HG03558 (cell line): ENCODE measurements around the gene SESN2.

Source experiments
- ATAC-seq: cut with Tn5 transposase; IDR thresholded peaks from one replicate; pipeline ENCODE4 v1.9.1; 2021; ENCODE audit warnings: moderate number of reproducible peaks; ENCODE audit not compliant: unreplicated experiment; ENCODE audit errors: extremely low read depth

Gene SESN2

DNA sequence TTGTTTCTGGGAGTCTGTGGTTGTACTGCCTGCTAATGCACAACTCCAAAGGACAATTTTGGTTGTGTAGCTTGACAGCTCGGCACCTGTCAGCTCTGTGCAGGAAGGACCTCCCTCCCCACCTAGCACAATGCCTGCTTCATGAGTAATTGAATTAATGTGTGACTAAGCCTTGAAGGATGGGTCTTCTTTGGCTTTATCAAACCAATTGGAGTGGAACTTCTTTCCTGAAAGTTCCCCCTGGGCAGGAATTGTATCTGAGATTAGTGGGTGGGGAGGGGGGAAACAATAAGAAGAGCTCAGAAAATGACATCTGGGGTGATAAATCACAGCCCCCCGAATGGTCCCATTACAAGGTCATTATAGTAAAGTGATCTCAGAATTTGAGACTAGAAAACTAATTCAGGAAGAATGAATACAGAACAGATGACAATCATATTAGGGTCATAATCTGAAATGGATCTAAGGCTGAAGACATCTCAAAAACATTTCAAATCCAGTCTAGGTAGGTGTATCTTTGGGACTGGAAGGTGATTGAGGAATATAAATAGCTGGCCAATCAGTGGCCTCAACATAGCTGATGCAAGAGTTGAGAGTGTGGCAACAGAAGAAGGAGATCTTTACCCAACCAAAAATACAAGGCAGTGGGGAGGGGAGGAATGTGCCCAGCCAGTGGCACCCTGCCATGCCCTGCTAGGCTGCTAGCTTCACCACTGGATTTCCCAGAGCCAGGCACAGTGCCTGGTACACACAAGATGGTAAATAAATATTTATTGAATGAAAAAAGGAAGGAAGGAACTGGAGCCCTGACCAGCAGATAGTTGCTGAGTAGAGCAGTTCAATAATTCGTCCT lies 10.1 kb upstream of the SESN2 start:
- ATAC-seq, result no peak

GRCh38 chr1:28249866-28250295 lies 9.4 kb upstream of the SESN2 start:
- no peak for ATAC-seq

- no peak for ATAC-seq
These were observed 3.0 kb upstream of the SESN2 start for GRCh38 chr1:28256197-28256827.

GRCh38 chr1:28257736-28258135 lies 1.6 kb upstream of the SESN2 start:
- no peak for ATAC-seq

GRCh38 chr1:28258628-28259251 lies 578 bp upstream of the SESN2 start:
- no peak for ATAC-seq

GRCh38 chr1:28259934-28260802 lies 850 bp downstream of the SESN2 start:
- no peak for ATAC-seq

- no peak for ATAC-seq
These were observed 1.5 kb downstream of the SESN2 start for GRCh38 chr1:28260803-28261174.

GRCh38 chr1:28264897-28265296 lies 5.6 kb downstream of the SESN2 start:
- no peak for ATAC-seq

DNA sequence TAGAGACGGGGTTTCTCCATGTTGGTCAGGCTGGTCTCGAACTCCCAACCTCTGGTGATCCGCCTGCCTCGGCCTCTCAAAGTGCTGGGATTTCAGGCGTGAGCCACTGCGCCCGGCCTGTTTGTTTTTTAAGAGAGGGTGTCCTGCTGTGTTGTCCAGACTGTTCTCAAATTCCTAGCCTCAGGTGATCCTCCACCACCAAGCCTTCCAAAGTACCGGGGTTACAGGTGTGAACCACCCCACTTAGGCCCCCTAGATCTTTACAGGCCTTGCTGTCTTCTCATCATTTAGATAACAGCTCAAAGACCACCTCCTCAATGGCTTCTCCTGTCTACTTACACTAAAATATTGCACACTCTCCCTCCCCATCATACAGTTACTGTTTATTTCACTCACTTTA lies 6.3 kb downstream of the SESN2 start:
- ATAC-seq, result no peak

- no peak for ATAC-seq
These were observed 7.6 kb downstream of the SESN2 start for GRCh38 chr1:28266920-28267322.

GRCh38 chr1:28267633-28268032 lies 8.3 kb downstream of the SESN2 start:
- ATAC-seq, result no peak

DNA sequence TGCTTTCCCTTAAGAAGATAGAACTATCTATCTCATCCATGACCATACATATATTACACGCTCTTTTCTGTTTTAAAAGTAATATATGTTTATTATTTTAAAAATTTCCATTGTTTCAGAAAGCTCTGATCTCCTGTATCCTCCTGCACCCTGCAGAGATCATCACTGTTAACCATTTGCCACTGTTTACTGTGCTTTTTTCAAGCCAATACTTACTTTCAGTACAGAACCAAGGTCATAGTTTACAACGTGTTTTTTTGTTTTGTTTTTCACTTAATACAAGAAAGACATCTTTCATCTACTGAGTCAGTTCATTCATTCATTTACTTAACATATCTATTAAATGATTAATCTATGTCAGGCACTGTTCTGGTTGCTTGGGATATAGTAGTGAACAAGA lies 10.2 kb downstream of the SESN2 start:
- ATAC-seq, result no peak

GRCh38 chr1:28272215-28272852 lies 13.0 kb downstream of the SESN2 start:
- no peak for ATAC-seq

- no peak for ATAC-seq
These were observed 14.0 kb downstream of the SESN2 start for GRCh38 chr1:28273216-28273860.

DNA sequence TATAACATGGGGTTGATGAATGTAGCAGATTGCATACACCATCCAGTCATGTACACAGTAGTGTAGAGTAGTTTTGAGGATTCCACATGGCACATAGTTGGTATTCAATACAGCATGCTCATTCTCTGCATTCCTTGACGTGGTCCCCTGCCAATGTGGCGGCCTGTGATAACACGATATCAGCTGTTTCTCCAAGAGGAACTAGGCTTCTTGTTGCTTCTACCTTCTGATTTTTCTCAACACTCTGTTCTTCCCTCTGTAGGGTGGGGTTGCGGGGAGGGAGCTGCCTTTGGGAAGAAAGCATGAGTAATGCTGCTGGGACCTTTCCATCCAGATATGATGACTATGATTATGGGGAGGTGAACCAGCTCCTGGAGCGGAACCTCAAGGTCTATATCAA lies 19.4 kb downstream of the SESN2 start:
- ATAC-seq, result no peak

- no peak for ATAC-seq
These were observed 20.4 kb downstream of the SESN2 start for GRCh38 chr1:28279721-28280120.

GRCh38 chr1:28280501-28280900 lies 21.2 kb downstream of the SESN2 start:
- ATAC-seq, result no peak

DNA sequence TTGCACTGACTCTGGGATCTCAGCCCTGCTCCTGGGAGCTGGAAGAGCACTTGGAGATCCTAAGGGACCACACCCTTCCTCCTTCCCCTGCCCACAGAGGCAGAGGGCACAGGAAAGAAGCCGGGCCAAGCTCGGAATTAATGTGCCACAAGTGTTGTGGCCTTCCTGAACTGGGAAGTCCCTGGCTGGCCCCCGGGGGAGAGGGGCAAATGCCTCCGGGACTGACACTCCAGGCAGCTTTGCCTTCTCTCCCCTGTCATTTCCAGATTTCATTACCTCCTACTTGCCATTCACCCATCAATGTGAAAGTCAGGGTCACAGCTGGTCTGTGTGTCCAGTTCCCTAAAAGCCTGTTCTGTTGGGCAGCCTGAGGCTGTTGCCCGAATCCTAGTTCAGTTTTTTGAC lies 21.7 kb downstream of the SESN2 start:
- no peak for ATAC-seq

DNA sequence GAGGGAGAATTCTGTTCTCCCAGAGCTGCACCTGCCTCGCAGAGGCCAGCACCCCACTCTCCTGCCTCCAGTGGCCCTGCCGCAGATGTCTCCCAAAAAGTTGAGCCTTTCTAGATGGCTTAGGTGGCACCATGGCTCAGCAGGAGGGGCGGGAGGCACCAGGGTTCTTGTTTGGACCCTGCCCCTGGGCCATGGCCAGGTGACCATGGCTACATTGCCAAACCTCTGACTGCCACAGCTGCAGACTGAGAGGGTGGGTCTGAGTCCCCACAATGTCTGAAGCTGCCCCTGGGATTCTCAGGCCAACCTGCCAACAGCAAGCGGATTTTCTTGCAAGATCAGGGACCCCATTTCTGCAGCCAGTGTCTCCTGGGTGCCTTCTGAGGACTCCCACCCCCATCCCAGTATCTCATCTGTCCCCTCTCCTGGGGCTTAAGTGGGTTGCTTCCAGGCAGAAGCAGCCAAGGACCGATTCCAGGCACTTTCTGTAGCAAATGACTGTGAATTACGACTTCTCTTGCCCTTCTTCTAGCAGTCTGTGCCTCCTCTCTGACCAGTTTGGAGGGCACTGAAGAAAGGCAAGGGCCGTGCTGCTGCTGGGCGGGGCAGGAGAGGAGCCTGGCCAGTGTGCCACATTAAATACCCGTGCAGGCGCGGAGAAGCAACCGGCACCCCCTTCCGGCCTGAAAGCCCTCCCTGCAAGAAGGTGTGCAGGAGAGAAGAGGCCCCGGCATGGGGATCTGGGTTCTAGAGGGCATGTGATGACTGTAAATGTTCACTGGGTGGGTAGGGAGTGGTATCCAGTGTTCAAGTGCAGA lies 22.5 kb downstream of the SESN2 start:
- ATAC-seq, result no peak
